OCI-LY3 (cell line): ENCODE results near the gene TRIM38.

Source experiments
- H2AFZ ChIP-seq: fragments of 200-600, 300-600 bp; shearing (Covaris generic); 2 replicates; pipeline ENCODE4 v1.6.0; 2014; ENCODE audit warnings: antibody characterized with exemption, low read depth, low read length
- H3K27ac ChIP-seq: fragments of 200-600, 300-600 bp; sonication (generic); 2 replicates; pipeline ENCODE4 v1.5.1; 2014; ENCODE audit warnings: mild to moderate bottlenecking, low read length, moderate library complexity, mixed read lengths
- H3K27me3 ChIP-seq: fragments of 200-600, 300-600 bp; sonication (generic); 2 replicates; pipeline ENCODE4 v1.6.1; 2014; ENCODE audit warnings: low read depth, low read length, mixed read lengths
- H3K36me3 ChIP-seq: fragments of 200-600, 300-600 bp; sonication (generic); replicated peaks from 2 replicates; pipeline ENCODE3; 2014; ENCODE audit warnings: low read depth, low read length, mixed read lengths
- H3K4me1 ChIP-seq: fragments of 300-600, 200-600 bp; sonication (generic); 2 replicates; pipeline ENCODE4 v1.6.1; 2014; ENCODE audit warnings: low read length, mixed read lengths
- H3K4me2 ChIP-seq: fragments of 200-600, 300-600 bp; sonication (generic); 2 replicates; pipeline ENCODE4 v1.6.1; 2014; ENCODE audit warnings: low read length, mixed read lengths
- H3K4me3 ChIP-seq: fragments of 300-600, 200-600 bp; sonication (generic); 2 replicates; pipeline ENCODE4 v1.5.1; 2014; ENCODE audit warnings: antibody characterized with exemption, mild to moderate bottlenecking, low read length, moderate library complexity
- H3K79me2 ChIP-seq: fragments of 300-600, 200-600 bp; shearing (Covaris generic); 2 replicates; pipeline ENCODE4 v1.6.1; 2014; ENCODE audit warnings: mild to moderate bottlenecking, low read length, mixed read lengths
- H3K9ac ChIP-seq: fragments of 300-600, 200-600 bp; shearing (Covaris generic); 2 replicates; pipeline ENCODE4 v1.6.0; 2014; ENCODE audit warnings: mild to moderate bottlenecking, low read length, moderate library complexity
- H3K9me3 ChIP-seq: fragments of 200-600, 300-600 bp; shearing (Covaris generic); 2 replicates; pipeline ENCODE4 v1.6.1; 2014; ENCODE audit warnings: low read length, mixed read lengths; ENCODE audit not compliant: insufficient read depth
- H4K20me1 ChIP-seq: fragments of 200-600, 300-600 bp; sonication (generic); 2 replicates; pipeline ENCODE4 v1.6.1; 2016; ENCODE audit warnings: low read length, mixed read lengths; ENCODE audit not compliant: insufficient read depth
- EZH2phosphoT487 ChIP-seq: fragments of 200-600 bp; shearing (Covaris generic); IDR thresholded peaks from 2 replicates; pipeline ENCODE4 v1.6.1; 2018; ENCODE audit warnings: antibody characterized with exemption, mixed run types, low read depth
- TF ChIP-seq, protein P1 (sequence below): fragments of 200-600, 300-600 bp; sonication (generic); IDR thresholded peaks from 2 replicates; pipeline ENCODE4 v1.5.1; 2014; ENCODE audit warnings: antibody characterized with exemption, low read length, low read depth

TRIM38 gene

GRCh38 chr6:25956226-25956625 lies 6.4 kb upstream of the TRIM38 start:
- Histone ChIP-seq H3K4me1 (no peaks in the 10 kb centered on the region), H3K79me2 (no peaks in the 10 kb centered on the region), H3K4me3 (no peak overlapping the region), H3K27ac (no peak overlapping the region), H3K36me3 (no peaks in the 10 kb centered on the region), H3K9me3 (no peaks in the 10 kb centered on the region), H3K9ac (no peak overlapping the region), H3K4me2 (no peak overlapping the region), H3K27me3 (no peaks in the 10 kb centered on the region), H4K20me1 (no peaks in the 10 kb centered on the region), H2AFZ (no peak overlapping the region)
- TF ChIP-seq EZH2phosphoT487: no peak
- TF ChIP-seq, protein P1, sequence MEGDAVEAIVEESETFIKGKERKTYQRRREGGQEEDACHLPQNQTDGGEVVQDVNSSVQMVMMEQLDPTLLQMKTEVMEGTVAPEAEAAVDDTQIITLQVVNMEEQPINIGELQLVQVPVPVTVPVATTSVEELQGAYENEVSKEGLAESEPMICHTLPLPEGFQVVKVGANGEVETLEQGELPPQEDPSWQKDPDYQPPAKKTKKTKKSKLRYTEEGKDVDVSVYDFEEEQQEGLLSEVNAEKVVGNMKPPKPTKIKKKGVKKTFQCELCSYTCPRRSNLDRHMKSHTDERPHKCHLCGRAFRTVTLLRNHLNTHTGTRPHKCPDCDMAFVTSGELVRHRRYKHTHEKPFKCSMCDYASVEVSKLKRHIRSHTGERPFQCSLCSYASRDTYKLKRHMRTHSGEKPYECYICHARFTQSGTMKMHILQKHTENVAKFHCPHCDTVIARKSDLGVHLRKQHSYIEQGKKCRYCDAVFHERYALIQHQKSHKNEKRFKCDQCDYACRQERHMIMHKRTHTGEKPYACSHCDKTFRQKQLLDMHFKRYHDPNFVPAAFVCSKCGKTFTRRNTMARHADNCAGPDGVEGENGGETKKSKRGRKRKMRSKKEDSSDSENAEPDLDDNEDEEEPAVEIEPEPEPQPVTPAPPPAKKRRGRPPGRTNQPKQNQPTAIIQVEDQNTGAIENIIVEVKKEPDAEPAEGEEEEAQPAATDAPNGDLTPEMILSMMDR: no peak

DNA sequence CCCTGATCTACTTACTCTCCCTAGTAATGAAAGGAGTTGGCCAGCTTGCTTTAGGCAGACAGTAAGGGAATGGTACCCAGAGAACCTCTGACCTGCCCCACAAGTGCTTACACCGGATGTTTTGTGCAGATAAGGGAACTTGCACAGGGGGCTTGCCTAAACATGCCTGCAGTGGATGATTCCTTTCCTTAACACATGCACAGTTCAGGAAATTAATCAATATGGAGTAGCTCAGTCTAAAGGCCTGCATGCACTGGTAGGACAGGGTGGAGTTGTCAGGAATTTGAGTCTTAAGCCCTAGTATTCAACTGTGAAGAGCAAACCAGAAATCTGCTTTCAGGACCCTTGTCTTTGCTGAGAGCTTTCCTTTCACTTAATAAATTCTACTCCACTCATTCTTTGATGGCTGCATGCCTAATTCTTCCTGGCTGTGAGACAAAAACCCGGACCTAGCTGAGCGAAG lies 3.9 kb upstream of the TRIM38 start:
- Histone ChIP-seq H3K9ac (no peak overlapping the region), H3K4me1 (peaks cover 10% of the 10 kb centered on the region), H3K27me3 (no peaks in the 10 kb centered on the region), H3K36me3 (no peaks in the 10 kb centered on the region), H3K4me2 (no peak overlapping the region), H3K4me3 (no peak overlapping the region), H2AFZ (no peak overlapping the region), H3K27ac (no peak overlapping the region), H3K9me3 (no peaks in the 10 kb centered on the region), H3K79me2 (peaks cover 8% of the 10 kb centered on the region), H4K20me1 (no peaks in the 10 kb centered on the region)
- TF ChIP-seq, protein P1: no peak
- no peak for TF ChIP-seq EZH2phosphoT487

- no peak overlapping the region for H3K27ac ChIP-seq
- no peaks in the 10 kb centered on the region for H3K36me3 ChIP-seq
- peaks cover 12% of the 10 kb centered on the region for H3K4me1 ChIP-seq
- no peaks in the 10 kb centered on the region for H3K27me3 ChIP-seq
- H2AFZ ChIP-seq: no peak overlapping the region
- TF ChIP-seq, protein P1: no peak
- no peak for TF ChIP-seq EZH2phosphoT487
- no peak overlapping the region for H3K9ac ChIP-seq
- no peaks in the 10 kb centered on the region for H4K20me1 ChIP-seq
- H3K79me2 ChIP-seq: peaks cover 10% of the 10 kb centered on the region
- no peak overlapping the region for H3K4me3 ChIP-seq
- H3K9me3 ChIP-seq: no peaks in the 10 kb centered on the region
- no peak overlapping the region for H3K4me2 ChIP-seq
These were observed 2.6 kb upstream of the TRIM38 start for GRCh38 chr6:25959890-25960536.

DNA sequence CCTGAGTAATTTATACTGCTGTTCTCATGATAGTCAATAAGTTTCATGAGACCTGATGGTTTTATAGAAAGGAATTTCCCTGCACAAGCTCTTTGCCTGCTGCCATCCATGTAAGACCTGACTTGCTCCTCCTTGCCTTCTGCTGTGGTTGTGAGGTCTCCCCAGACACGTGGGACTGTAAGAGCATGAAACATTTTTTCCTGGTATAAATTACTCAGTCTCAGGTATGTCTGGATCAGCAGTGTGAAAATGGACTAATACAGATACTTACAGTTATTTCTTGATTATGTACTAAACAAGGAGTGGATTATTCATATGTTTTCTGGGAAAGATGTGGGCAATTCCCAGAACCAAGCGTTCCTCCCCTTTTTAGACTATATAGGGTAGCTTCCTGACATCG lies 1.9 kb upstream of the TRIM38 start:
- H4K20me1 ChIP-seq: no peaks in the 10 kb centered on the region
- H3K4me3 ChIP-seq: no peak overlapping the region
- no peaks in the 10 kb centered on the region for H3K9me3 ChIP-seq
- TF ChIP-seq EZH2phosphoT487: no peak
- TF ChIP-seq, protein P1: no peak
- H3K4me2 ChIP-seq: no peak overlapping the region
- H3K4me1 ChIP-seq: peaks cover 12% of the 10 kb centered on the region
- no peak overlapping the region for H3K27ac ChIP-seq
- no peaks in the 10 kb centered on the region for H3K36me3 ChIP-seq
- no peaks in the 10 kb centered on the region for H3K27me3 ChIP-seq
- H3K79me2 ChIP-seq: peaks cover 10% of the 10 kb centered on the region
- no peak overlapping the region for H3K9ac ChIP-seq
- H2AFZ ChIP-seq: no peak overlapping the region
